HepG2 (cell line): Measurements from ENCODE around the gene PPIL6. TPM values are rescaled to one million over a fixed set of nuclear protein-coding genes. Genes with fewer than 3 reads are reported as not detected.

Source experiments
- AHR ChIP-seq: IDR thresholded peaks from 2 replicates; pipeline ENCODE4 v1.6.1; 2018; ENCODE audit warnings: missing genetic modification reagents, missing compliant biosample characterization
- CEBPG ChIP-seq: IDR thresholded peaks from 2 replicates; pipeline ENCODE4 v1.6.1; 2016
- DR1 ChIP-seq: sonication (generic); formaldehyde crosslinking; IDR thresholded peaks from 2 replicates; pipeline ENCODE4 v1.8.0; 2021; ENCODE audit warnings: mild to moderate bottlenecking, missing genetic modification reagents, inconsistent platforms
- KLF11 ChIP-seq: IDR thresholded peaks from 2 replicates; pipeline ENCODE4 v1.6.1; 2016; ENCODE audit warnings: missing compliant biosample characterization
- KLF6 ChIP-seq: IDR thresholded peaks from 2 replicates; pipeline ENCODE4 v1.8.0; 2016; ENCODE audit warnings: missing biosample characterization, missing genetic modification reagents
- MIER3 ChIP-seq: IDR thresholded peaks from 2 replicates; pipeline ENCODE4 v1.6.1; 2016; ENCODE audit warnings: missing compliant biosample characterization, borderline replicate concordance
- RNF2 ChIP-seq: fragments of 450-650 bp; conservative IDR thresholded peaks from 2 replicates; pipeline ENCODE4 v1.6.1; 2016; ENCODE audit warnings: low read depth
- SPEN ChIP-seq: sonication (generic); formaldehyde crosslinking; IDR thresholded peaks from 2 replicates; pipeline ENCODE4 v1.5.1; 2020; ENCODE audit warnings: low read depth, mild to moderate bottlenecking, missing genetic modification reagents
- YY1 ChIP-seq: IDR thresholded peaks from 2 replicates; pipeline ENCODE4 v1.6.1; 2011; ENCODE audit warnings: low read length, low read depth, moderate library complexity, mild to moderate bottlenecking; ENCODE audit not compliant: insufficient read depth, insufficient replicate concordance
- ZNF230 ChIP-seq: sonication (generic); formaldehyde crosslinking; IDR thresholded peaks from 2 replicates; pipeline ENCODE4 v1.4.0; 2020; ENCODE audit warnings: mild to moderate bottlenecking, missing genetic modification reagents
- ZNF3 ChIP-seq: IDR thresholded peaks from 2 replicates; pipeline ENCODE4 v1.7.0; 2017; ENCODE audit warnings: inconsistent platforms
- ZNF343 ChIP-seq: sonication (generic); formaldehyde crosslinking; IDR thresholded peaks from 2 replicates; pipeline ENCODE4 v1.4.0; 2020; ENCODE audit warnings: mild to moderate bottlenecking, missing genetic modification reagents
- ZNF570 ChIP-seq: sonication (generic); formaldehyde crosslinking; IDR thresholded peaks from 2 replicates; pipeline ENCODE4 v1.4.0; 2020; ENCODE audit warnings: mild to moderate bottlenecking, missing genetic modification reagents, borderline replicate concordance
- ZNF782 ChIP-seq: sonication (generic); formaldehyde crosslinking; IDR thresholded peaks from 2 replicates; pipeline ENCODE4 v1.4.0; 2020; ENCODE audit warnings: missing genetic modification reagents, mild to moderate bottlenecking, borderline replicate concordance
- polyA plus RNA-seq, 8 experiments: library from polyadenylated mRNA; depleted of rRNA in 3 of 8; stranded (reverse) in 7 of 8; unstranded in 1 of 8; fragments of >200 nt; fragmentation: Illumina TruSeq in 4 of 8; extraction: Trizol in 4 of 8; gene quantifications; 2 replicates each; pipeline versions ENCODE4 v1.2.1 to v1.2.3, GENCODE V29; 2011 to 2016; ENCODE audit warnings: low read depth in 4 of 8, missing spikeins in 1 of 8, mixed read lengths in 1 of 8; ENCODE audit not compliant: insufficient read depth in 1 of 8
- total RNA-seq, 5 experiments: library from RNA; depleted of rRNA; stranded (reverse); fragments of >200 nt; fragmentation: Illumina TruSeq; extraction: Trizol; gene quantifications; 2 replicates each; pipeline ENCODE4 v1.2.3, GENCODE V29; 2016; ENCODE audit warnings: low read depth in 1 of 5
- TF ChIP-seq, protein P1 (sequence below): sonication (generic); formaldehyde crosslinking; IDR thresholded peaks from 2 replicates; pipeline ENCODE4 v1.4.0; 2020; ENCODE audit warnings: mild to moderate bottlenecking, low read depth, missing genetic modification reagents
- TF ChIP-seq, protein P2 (sequence below): IDR thresholded peaks from 2 replicates; pipeline ENCODE4 v1.6.1; 2016; ENCODE audit warnings: missing compliant biosample characterization, missing genetic modification reagents, borderline replicate concordance
- TF ChIP-seq, protein P3 (sequence below): sonication (generic); formaldehyde crosslinking; IDR thresholded peaks from 2 replicates; pipeline ENCODE4 v1.5.0; 2020; ENCODE audit warnings: missing genetic modification reagents
- TF ChIP-seq, protein P4 (sequence below): sonication (generic); formaldehyde crosslinking; IDR thresholded peaks from 2 replicates; pipeline ENCODE4 v1.4.0; 2020; ENCODE audit warnings: missing genetic modification reagents, borderline replicate concordance
- TF ChIP-seq, protein P5 (sequence below): sonication (generic); formaldehyde crosslinking; IDR thresholded peaks from 2 replicates; pipeline ENCODE4 v1.8.1; 2023; ENCODE audit warnings: missing genetic modification reagents, mild to moderate bottlenecking, borderline replicate concordance
- TF ChIP-seq, protein P6 (sequence below): sonication (generic); formaldehyde crosslinking; IDR thresholded peaks from 2 replicates; pipeline ENCODE4 v1.5.0; 2020; ENCODE audit warnings: missing genetic modification reagents
- TF ChIP-seq, protein P7 (sequence below): sonication (generic); formaldehyde crosslinking; IDR thresholded peaks from 2 replicates; pipeline ENCODE4 v1.9.0; 2021; ENCODE audit warnings: missing genetic modification reagents, borderline replicate concordance

PPIL6 gene
- total and polyA plus RNA-seq, 2 of the 13 experiments (the other 11 are each of a cell fraction or from before 2014, with no cell fraction given) = 0.22 to 0.46 TPM

DNA sequence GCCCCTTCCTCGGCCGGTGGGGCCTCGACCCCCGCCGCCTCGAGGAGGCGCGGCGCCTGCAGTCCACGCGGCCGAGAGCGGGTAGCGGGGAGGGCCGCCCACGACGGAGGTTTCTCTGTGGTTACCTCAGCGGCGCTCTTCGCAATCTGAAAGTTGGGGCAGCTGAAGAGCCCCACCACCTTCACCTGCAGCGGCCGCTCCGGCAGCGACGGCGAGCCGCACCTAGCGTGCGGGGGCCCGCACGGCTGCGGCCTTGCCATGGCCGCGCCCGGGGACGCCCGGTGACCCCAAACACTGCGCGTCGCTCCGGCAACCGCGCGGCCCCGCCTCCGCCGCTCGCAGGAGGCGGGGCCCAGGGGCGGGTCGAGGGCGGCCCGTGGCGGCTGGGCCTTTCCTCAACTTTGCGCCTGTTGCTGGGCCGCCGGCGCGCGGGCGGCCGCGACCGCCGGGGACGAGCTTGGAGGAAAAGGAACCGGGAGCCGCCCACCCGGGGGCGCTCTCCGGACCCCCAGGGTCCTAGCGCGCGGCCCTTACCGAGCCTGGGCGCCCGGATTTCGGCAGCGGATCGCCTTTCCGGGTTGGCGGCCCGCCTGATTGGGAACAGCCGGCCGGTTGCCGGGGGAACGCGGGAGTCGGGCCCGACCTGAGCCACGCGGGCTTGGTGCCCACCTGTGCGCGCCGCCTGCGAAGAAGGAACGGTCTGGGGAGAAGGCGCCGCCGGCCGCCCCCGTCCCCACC is at the start of gene PPIL6, which contains the start of gene SMPD2 (continued):
- no peak; the same call in 1 of the 2 replicates for TF ChIP-seq SPEN
- TF ChIP-seq, protein P1, sequence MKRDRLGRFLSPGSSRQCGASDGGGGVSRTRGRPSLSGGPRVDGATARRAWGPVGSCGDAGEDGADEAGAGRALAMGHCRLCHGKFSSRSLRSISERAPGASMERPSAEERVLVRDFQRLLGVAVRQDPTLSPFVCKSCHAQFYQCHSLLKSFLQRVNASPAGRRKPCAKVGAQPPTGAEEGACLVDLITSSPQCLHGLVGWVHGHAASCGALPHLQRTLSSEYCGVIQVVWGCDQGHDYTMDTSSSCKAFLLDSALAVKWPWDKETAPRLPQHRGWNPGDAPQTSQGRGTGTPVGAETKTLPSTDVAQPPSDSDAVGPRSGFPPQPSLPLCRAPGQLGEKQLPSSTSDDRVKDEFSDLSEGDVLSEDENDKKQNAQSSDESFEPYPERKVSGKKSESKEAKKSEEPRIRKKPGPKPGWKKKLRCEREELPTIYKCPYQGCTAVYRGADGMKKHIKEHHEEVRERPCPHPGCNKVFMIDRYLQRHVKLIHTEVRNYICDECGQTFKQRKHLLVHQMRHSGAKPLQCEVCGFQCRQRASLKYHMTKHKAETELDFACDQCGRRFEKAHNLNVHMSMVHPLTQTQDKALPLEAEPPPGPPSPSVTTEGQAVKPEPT = no peak
- peak; percentile 92 for TF ChIP-seq YY1
- TF ChIP-seq KLF6 (CRISPR knock-in tag) = 0 out of 2 replicates have a peak, but pooled peaks have one; percentile 70
- no peak for TF ChIP-seq ZNF570
- TF ChIP-seq ZNF3 = no peak
- TF ChIP-seq, protein P2, sequence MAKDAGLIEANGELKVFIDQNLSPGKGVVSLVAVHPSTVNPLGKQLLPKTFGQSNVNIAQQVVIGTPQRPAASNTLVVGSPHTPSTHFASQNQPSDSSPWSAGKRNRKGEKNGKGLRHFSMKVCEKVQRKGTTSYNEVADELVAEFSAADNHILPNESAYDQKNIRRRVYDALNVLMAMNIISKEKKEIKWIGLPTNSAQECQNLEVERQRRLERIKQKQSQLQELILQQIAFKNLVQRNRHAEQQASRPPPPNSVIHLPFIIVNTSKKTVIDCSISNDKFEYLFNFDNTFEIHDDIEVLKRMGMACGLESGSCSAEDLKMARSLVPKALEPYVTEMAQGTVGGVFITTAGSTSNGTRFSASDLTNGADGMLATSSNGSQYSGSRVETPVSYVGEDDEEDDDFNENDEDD (CRISPR knock-in tag) = peak; percentile 74; the same call in 1 of the 2 replicates
- no peak for TF ChIP-seq KLF11 (CRISPR knock-in tag)
- TF ChIP-seq CEBPG (CRISPR knock-in tag) = no peak
- TF ChIP-seq RNF2 = peak; percentile 97
- TF ChIP-seq AHR (CRISPR knock-in tag) = no peak
- no peak; the same call in 1 of the 2 replicates for TF ChIP-seq ZNF782 (CRISPR knock-in tag)
- TF ChIP-seq DR1 (CRISPR knock-in tag) = no peak
- TF ChIP-seq, protein P3, sequence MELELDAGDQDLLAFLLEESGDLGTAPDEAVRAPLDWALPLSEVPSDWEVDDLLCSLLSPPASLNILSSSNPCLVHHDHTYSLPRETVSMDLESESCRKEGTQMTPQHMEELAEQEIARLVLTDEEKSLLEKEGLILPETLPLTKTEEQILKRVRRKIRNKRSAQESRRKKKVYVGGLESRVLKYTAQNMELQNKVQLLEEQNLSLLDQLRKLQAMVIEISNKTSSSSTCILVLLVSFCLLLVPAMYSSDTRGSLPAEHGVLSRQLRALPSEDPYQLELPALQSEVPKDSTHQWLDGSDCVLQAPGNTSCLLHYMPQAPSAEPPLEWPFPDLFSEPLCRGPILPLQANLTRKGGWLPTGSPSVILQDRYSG = 0 out of 2 replicates have a peak, but pooled peaks have one; percentile 56
- TF ChIP-seq ZNF343 (CRISPR knock-in tag) = peak; percentile 64; the same call in 1 of the 2 replicates
- no peak for TF ChIP-seq MIER3 (CRISPR knock-in tag)
- TF ChIP-seq, protein P4, sequence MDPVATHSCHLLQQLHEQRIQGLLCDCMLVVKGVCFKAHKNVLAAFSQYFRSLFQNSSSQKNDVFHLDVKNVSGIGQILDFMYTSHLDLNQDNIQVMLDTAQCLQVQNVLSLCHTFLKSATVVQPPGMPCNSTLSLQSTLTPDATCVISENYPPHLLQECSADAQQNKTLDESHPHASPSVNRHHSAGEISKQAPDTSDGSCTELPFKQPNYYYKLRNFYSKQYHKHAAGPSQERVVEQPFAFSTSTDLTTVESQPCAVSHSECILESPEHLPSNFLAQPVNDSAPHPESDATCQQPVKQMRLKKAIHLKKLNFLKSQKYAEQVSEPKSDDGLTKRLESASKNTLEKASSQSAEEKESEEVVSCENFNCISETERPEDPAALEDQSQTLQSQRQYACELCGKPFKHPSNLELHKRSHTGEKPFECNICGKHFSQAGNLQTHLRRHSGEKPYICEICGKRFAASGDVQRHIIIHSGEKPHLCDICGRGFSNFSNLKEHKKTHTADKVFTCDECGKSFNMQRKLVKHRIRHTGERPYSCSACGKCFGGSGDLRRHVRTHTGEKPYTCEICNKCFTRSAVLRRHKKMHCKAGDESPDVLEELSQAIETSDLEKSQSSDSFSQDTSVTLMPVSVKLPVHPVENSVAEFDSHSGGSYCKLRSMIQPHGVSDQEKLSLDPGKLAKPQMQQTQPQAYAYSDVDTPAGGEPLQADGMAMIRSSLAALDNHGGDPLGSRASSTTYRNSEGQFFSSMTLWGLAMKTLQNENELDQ (CRISPR knock-in tag) = no peak
- TF ChIP-seq, protein P5, sequence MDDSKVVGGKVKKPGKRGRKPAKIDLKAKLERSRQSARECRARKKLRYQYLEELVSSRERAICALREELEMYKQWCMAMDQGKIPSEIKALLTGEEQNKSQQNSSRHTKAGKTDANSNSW = no peak
- TF ChIP-seq, protein P6, sequence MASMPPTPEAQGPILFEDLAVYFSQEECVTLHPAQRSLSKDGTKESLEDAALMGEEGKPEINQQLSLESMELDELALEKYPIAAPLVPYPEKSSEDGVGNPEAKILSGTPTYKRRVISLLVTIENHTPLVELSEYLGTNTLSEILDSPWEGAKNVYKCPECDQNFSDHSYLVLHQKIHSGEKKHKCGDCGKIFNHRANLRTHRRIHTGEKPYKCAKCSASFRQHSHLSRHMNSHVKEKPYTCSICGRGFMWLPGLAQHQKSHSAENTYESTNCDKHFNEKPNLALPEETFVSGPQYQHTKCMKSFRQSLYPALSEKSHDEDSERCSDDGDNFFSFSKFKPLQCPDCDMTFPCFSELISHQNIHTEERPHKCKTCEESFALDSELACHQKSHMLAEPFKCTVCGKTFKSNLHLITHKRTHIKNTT (CRISPR knock-in tag) = no peak
- 0 out of 2 replicates have a peak, but pooled peaks have one; percentile 12 for TF ChIP-seq ZNF230 (CRISPR knock-in tag)
- TF ChIP-seq, protein P7, sequence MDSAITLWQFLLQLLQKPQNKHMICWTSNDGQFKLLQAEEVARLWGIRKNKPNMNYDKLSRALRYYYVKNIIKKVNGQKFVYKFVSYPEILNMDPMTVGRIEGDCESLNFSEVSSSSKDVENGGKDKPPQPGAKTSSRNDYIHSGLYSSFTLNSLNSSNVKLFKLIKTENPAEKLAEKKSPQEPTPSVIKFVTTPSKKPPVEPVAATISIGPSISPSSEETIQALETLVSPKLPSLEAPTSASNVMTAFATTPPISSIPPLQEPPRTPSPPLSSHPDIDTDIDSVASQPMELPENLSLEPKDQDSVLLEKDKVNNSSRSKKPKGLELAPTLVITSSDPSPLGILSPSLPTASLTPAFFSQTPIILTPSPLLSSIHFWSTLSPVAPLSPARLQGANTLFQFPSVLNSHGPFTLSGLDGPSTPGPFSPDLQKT (CRISPR knock-in tag) = no peak; the same call in 1 of the 2 replicates
